ENCODE measurements around the gene TSSK3. TPM values are rescaled to one million over a fixed set of nuclear protein-coding genes. Genes with fewer than 3 reads are reported as not detected.
A peak's percentile ranks its signal among the peaks of the same experiment; 100 is the strongest.

TSSK3 gene
- total and polyA plus RNA-seq, 8 donors = 0.43 to 0.92 TPM; not detected in 6

GRCh38 chr1:32334864-32335534 lies 27.3 kb upstream of the TSSK3 start:
- H3K4me1 ChIP-seq = peaks cover 30 to 76% (median 61%) of the 10 kb centered on the region in 4 donors
- DNase-seq = peak; percentile 64 to 87
- 0 to 7% (median 4%) methylated on average over 11 to 46 of the region's 46 CpGs for WGBS, 5 donors
- no peaks in the 10 kb centered on the region for H3K9me3 ChIP-seq
- no peak for TF ChIP-seq POLR2A (IDR thresholded peaks at IDR 0.05)
- peak in 1 of 3 donors; percentile 27 for TF ChIP-seq POLR2AphosphoS5 (IDR thresholded peaks at IDR 0.05)
- peak in 5 of 7 experiments; percentile 23 to 82 (median 60) for TF ChIP-seq CTCF (IDR thresholded peaks at IDR 0.05)
- no peak for TF ChIP-seq EP300 (IDR thresholded peaks at IDR 0.05)
- peaks cover 0 to 3% (median 0%) of the 10 kb centered on the region in 3 donors for H3K27me3 ChIP-seq
- intact Hi-C loops (cut with DNase I; ENCODE audit: low total_unique reads) = no loop called here
- peak overlapping the region; percentile 85 to 88 (median 86) for H3K27ac ChIP-seq
- peak overlapping the region; percentile 68 to 83 (median 78) for H3K4me3 ChIP-seq
- peaks cover 21 to 43% (median 35%) of the 10 kb centered on the region in 4 donors for H3K36me3 ChIP-seq

- intact Hi-C loops (cut with DNase I; ENCODE audit: low total_unique reads) = no loop called here
- Histone ChIP-seq H3K9me3 (no peaks in the 10 kb centered on the region), H3K4me1 (peaks cover 30 to 76% (median 61%) of the 10 kb centered on the region in 4 donors), H3K36me3 (peaks cover 20 to 38% (median 31%) of the 10 kb centered on the region in 4 donors), H3K4me3 (peak overlapping the region; percentile 68 to 83 (median 78)), H3K27ac (peak overlapping the region; percentile 85 to 88 (median 86)), H3K27me3 (peaks cover 0 to 3% (median 0%) of the 10 kb centered on the region in 3 donors)
- DNase-seq = no peak
- no peak for TF ChIP-seq POLR2AphosphoS5 (IDR thresholded peaks at IDR 0.05)
- no peak for TF ChIP-seq POLR2A (IDR thresholded peaks at IDR 0.05)
- TF ChIP-seq CTCF (IDR thresholded peaks at IDR 0.05) = no peak
- no peak for TF ChIP-seq EP300 (IDR thresholded peaks at IDR 0.05)
- WGBS, 5 donors = 0 to 1% (median 1%) methylated on average over 18 to 34 of the region's 34 CpGs; no CpG with 5 or more reads in 1 of the 5 donors
Observed at GRCh38 chr1:32335535-32335789, 26.9 kb upstream of the TSSK3 start.

- Histone ChIP-seq H3K9me3 (no peaks in the 10 kb centered on the region), H3K4me3 (peak within 1 kb of the TSS; percentile 68 to 83 (median 78)), H3K27ac (peak within 1 kb of the TSS; percentile 85 to 88 (median 86)), H3K27me3 (peaks cover 0 to 3% (median 0%) of the 10 kb centered on the region in 3 donors), H3K4me1 (peaks cover 30 to 76% (median 61%) of the 10 kb centered on the region in 4 donors), H3K36me3 (peaks cover 18 to 33% (median 26%) of the 10 kb centered on the region in 4 donors)
- 1 to 2% (median 1%) methylated on average over 32 to 92 of the region's 95 CpGs; no CpG with 5 or more reads in 1 of the 5 donors for whole genome bisulfite sequencing, 5 donors
- intact Hi-C loops (cut with DNase I; ENCODE audit: low total_unique reads) = no loop called here
- TF ChIP-seq EP300 (IDR thresholded peaks at IDR 0.05) (no peak), CTCF (IDR thresholded peaks at IDR 0.05) (no peak), POLR2AphosphoS5 (IDR thresholded peaks at IDR 0.05) (peak; percentile 18 to 97 (median 94)), POLR2A (IDR thresholded peaks at IDR 0.05) (no peak)
- DNase-seq = peak; percentile 90 to 95
Observed at GRCh38 chr1:32335790-32336590, 26.3 kb upstream of the TSSK3 start, which contains the start of gene MARCKSL1. Gene MARCKSL1, minus strand, starts transcription at chr1:32336233. Its CDS starts 200 bp downstream, at chr1:32336033.

GRCh38 chr1:32336591-32336932 lies 25.8 kb upstream of the TSSK3 start:
- Histone ChIP-seq H3K9me3 (no peaks in the 10 kb centered on the region), H3K4me1 (peaks cover 30 to 81% (median 61%) of the 10 kb centered on the region in 4 donors), H3K27me3 (peaks cover 0 to 3% (median 0%) of the 10 kb centered on the region in 3 donors), H3K27ac (peak overlapping the region; percentile 36 to 87 (median 86)), H3K4me3 (peak overlapping the region; percentile 68 to 83 (median 78)), H3K36me3 (peaks cover 12 to 27% (median 20%) of the 10 kb centered on the region in 4 donors)
- TF ChIP-seq CTCF (IDR thresholded peaks at IDR 0.05) (no peak), POLR2AphosphoS5 (IDR thresholded peaks at IDR 0.05) (no peak), POLR2A (IDR thresholded peaks at IDR 0.05) (no peak), EP300 (IDR thresholded peaks at IDR 0.05) (no peak)
- no peak for DNase-seq
- 21 to 33% (median 26%) methylated on average over 11 to 15 of the region's 15 CpGs for WGBS, 5 donors
- intact Hi-C loops (cut with DNase I; ENCODE audit: low total_unique reads) = no loop called here
